Muscle of arm (tissue), 12 donors: ENCODE results near the gene PRKCE. TPM values are rescaled to one million over a fixed set of nuclear protein-coding genes. Genes with fewer than 3 reads are reported as not detected.
A peak's percentile ranks its signal among the peaks of the same experiment; 100 is the strongest.

Source experiments
- DNase-seq: peaks from one replicate; pipeline ENCODE4 v3.0.0-alpha.2; 2013
- polyA plus RNA-seq, 12 donors: library from polyadenylated mRNA; unstranded; fragments of 120-200 nt; gene quantifications; one replicate each; pipeline ENCODE4 v1.2.1, GENCODE V29; 2013; ENCODE audit not compliant: insufficient read length in 12 of 12

The PRKCE gene
- polyA plus RNA-seq, 12 donors = 4.5 to 17.3 (median 5.4) TPM; not detected in 1

DNA sequence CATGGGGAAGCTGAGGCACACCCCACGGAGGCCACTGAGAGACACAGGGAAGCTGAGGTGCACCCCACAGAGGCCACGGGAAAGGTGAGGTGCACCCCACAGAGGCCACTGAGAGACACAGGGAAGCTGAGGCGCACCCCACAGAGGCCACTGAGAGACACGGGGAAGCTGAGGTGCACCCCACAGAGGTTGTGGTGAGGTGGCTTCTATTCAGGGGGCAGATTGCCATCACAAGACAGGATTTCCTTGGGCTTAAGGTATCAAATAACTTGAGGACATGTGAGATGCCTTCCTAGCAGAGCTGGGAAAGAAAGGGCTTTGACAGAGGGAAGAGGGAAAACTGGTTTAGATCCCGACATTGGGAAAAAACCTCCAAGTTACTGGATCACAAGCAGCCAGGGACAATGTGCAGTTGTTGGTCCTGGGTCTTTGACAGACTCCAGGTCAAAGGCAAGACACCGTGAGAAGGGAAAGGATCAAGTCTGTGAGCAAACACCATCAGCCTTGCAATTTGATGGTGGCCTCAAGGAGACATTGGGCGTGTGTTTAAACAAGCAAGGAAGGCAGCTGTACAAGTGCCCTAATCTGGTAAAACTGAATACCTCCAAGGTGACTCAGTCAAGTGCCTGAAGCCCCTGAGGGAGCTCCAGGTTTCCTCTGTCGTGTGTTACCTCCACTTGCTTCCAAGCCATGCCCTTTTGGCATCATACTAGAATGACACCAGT is 512.5 kb downstream of the PRKCE start:
- DNase-seq = no peak

DNA sequence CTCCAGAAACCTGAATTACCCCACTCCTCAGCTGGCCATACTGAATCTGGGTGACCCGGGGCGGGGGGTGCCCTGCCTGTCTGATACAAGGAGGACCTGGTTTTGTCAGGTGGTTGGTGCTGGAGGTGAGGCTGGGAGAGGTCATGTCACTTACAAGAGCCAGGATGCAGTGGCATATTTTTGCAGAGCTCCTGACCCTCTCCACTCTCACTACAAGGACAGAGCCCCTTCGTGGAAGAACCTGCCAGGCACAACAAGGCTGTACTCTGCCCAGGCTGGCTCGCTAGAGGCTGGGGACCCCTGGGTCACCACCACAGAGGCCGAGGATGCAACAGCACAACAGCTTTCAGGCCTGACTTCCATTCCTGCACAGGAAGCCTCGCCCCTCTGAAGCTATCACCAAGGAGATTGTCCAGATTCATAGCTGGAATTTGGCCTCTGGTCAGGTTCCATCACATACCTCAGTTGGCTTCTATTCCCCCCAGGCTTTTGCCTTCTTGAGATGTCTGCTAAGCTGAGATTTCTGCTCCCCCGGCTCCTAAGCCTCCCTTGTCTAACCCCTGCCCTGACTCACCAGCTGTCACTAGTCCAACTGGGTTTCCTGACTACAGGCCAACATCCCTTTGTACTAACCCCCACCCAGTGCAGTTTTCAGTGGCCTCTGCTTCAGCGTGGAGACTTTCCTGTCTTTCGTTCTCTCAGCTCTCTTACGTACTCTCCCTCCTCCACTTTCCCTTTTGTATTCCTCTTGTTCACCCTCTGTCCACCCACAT is 513.2 kb downstream of the PRKCE start:
- DNase-seq = peak; percentile 51

DNA sequence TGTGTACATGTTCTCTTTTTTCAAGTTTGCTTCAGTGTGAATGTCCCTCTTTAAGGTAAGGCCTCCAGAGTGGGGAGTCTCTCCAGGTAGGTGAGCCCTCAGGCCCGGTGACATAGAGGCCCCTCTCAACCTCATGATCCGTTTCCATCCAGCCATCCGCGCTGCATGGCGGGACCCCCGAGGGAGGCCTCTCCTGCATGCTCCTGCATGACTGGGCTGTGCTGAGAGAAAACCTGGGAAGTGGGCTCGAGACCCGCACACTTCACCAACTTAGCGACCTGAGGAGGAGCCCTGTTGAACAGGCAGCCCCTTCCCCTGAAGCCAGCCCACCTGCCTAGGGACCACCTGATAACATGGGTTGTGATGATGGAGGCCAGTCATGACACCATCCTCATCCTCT is 514.4 kb downstream of the PRKCE start:
- DNase-seq = no peak

DNA sequence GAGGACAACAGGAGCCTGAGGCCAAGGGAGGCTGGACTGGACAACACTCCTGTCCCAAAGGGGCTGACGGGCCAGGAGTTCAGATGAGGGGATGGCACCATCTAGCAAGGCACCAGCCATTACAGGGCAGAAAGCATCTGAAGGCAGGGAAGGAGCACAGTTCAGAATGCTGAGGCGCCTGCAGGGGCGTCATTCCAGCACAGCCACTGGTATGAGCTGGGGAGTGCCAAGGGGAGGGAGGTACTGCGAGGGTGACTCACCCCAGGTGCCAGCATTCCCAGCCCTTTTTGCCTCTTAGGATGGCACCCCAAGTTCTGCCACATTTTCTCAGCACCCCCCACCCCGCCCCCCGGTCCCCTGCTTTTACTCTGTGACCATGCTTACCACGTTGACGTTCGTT is 515.9 kb downstream of the PRKCE start:
- DNase-seq = no peak

DNA sequence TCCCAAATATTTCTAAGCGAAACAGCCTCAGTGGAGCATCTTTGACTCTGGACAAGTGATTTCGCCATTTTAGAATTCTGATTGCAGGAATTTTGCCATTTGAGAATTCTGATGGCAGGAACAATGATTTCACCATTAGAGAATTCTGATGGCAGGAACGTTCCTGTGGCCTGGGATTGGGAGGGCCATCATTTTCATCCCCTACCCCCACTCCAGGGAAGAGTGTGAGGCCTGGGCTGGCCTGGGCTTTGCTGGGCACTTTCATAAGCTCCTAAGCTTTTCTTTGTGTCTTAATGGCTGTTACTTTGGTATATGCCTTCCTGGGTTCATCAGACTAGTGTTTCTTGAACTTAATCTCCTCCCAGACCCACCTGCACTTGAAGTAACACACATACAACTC is 516.4 kb downstream of the PRKCE start:
- no peak for DNase-seq

DNA sequence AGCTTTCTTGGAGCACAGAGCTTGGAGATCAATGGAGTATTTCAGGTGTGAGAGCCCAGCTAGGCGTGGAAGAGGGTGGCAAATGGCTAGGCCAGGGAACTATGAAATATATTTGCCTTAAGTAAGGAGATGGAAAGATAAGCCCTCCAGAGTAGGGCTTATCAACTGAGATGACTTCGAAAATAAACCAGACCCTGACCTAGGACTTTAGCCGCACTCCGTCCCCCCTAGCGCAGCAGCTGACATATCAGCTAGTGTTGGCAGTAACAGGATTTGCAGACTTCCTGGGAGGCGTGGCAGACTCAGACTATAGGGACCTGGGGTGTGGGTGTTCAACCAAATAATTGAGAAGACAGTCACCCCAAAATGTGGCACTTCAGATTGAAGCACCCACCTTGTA is 518.0 kb downstream of the PRKCE start:
- DNase-seq = no peak

DNA sequence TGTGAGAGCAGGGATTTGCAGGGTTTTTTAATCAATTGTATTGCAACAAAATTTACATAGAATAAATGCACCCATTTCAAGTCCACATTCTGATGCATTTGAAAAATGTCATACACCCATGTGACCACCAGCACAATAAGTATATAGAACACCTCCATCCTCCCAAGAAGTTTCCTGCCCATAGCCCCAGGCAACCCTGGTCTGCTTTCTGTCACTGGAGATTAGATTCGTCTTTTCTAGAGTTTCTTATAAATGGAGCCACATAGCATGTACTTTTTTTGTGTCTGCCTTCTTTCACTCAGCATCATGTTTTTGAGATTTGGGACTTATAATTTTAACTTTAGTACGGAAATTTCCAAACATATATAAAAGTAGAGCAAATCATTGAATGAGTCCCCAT is 518.6 kb downstream of the PRKCE start:
- no peak for DNase-seq

DNA sequence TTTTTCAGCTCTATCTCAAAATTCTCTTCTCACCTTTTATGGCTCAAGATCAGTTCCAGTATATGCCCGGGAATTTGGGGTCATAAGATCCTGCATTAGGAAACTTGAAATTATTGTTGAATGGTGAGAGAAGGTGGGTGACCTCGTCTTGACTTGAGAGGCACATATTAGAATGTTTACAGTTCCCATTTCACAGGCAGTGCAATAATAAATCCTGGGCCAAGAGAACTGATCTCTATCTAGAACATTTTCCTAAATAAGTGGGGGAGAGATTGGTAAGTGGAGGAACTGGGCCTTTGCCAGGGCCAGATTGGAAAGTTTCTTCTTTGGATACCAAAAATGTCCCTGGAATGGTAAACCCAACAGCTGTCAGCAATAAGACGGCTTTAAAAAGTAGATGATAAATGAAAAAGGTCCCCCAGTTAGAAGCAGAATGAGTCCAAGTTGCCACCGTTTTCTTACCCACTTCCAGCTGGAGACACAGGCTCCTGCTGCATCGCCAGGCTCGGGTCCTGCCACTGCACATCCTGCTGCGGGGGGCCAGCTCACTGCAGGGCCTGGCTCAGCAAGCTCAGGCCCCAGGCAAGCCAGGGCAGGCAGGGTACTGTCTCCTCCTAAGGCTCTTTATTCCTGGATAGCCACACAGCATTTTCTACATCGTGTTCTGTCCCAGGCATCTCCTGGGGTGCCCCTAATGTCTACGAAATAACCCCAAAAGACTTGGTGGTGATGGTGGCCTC is 519.3 kb downstream of the PRKCE start:
- no peak for DNase-seq

DNA sequence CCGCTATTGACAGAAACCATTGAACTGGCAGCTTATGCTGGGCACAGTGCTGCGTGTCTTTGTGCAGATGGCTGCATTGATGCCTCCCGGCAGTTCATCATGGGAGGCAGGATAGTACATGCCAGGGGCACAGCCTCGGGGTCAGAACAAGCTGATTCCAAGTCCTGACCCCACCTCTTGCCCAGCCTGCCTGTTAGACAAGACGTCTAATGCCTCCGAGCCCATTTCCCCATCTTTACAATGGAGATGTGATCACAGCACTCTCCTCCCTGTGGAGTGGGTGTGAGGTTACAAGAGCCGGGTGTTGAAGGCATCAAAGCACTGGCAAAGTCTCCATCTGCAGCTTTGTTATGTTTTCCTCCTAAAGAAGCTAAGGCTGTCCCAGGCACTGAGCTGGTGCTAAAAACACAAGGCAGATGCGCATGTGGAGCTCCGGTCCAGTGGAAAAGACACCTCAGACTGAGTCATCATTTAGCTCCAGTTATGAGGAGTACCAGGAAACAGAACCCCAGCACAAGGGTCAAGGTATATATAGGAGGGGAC is 520.0 kb downstream of the PRKCE start:
- no peak for DNase-seq

DNA sequence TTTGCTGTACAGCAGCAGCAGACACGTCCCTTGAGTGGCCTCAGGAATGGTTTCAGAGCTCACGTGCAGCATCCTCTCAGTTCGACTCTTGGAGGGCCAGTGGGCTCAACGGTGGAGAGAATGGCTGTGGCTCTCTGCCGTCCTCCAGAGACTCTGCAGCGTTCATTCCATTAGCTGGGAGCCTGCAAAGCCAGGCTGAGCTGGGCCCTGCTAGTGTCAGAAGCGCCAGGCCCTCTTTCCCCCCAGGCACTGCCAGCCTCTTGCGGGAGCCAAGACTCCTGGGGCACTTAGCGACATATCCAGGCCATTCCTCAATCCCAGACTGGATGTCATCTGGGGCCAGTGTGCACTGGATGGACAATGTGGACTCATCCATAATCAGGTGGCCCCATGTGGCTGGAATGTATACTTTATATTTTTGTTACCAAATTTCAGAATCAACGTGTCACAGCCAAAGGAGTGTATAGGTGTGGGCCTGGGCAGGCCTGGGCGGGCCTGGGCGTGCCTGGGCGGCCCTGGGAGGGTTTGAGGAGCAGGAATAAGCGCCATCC is 520.6 kb downstream of the PRKCE start:
- DNase-seq = no peak

DNA sequence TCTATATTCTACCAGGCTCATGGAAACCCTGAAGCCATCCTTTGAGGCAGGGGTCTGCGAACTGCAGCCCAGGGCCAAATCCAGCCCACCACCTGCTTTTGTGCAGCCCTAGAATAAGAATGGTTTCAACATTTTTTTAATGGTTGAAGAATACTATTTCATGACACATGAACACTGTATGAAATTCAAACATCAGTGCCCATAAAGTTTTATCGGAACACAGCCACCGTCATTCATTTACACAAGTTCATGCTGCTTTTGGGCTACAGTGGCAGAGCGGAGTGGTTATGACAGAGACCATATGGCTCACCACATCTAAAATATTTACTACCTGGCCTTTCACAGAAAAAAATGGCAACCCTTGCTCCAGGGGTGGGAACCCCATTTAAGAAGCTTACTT is 521.6 kb downstream of the PRKCE start:
- DNase-seq = no peak

DNA sequence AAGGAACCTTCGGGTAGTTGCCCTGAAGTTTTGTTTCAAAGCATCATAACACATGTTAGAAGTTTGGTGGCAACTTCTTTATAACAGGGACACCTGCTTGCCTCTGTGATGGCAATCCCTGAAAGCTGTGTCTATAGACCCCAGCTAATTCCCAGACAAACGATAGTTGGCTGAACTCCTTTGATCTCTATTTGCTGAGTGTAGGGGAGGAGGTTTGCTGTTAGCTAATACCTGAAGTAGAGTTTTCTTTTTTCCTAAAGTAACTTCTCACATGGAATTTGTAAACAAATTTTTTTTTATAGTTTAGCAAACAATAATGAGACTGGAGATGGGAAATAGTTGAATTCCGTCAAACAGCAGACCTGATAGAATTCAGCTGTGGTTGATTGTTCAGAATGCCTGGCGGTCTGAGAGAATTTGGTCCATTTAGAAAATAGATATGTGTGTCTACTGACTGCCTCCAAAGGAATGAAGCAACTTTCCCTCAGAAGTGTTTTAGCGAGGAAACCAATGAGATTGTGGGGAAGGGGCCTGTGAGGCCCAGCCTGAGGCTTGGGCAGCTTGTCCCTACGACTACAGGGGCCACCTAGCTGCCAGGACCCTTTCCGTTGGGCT is 522.3 kb downstream of the PRKCE start:
- DNase-seq = no peak

DNA sequence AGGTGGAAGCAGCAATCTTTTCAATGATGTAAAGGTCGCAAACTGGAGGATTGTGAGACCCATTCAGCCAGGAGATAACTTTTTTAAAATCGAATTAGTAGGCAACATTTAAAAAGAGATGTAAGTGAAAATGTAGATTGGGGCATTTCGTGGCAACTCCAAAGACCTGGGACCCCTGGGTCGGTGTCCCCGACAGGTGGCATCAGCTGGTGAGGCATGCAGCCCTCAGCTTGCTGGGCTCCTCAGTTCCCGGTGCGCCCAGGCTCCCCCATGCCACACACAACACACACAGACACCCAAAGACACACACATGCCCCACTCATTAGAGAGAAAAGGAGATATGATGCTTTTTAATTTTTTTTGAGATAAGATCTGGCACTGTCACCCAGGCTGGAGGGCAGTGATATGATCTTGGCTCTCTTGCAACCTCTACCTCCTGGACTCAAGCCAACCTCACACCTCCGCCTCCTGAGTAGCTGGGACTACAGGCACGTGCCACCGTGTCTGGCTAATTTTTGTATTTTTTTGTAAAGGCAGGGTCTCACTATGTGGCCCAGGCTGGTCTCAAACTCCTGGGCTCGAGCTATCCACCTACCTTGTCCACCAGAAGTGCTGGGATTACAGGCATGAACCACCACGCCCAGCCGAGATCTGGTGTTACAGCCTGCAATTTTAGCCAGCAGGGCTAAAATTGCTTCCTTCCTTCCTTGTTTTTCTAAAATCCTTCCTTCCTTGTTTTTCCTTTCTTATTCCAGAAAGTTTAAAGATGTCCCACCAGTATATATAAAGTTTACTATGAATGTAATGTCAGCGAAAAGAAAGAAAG is 523.1 kb downstream of the PRKCE start:
- no peak for DNase-seq

DNA sequence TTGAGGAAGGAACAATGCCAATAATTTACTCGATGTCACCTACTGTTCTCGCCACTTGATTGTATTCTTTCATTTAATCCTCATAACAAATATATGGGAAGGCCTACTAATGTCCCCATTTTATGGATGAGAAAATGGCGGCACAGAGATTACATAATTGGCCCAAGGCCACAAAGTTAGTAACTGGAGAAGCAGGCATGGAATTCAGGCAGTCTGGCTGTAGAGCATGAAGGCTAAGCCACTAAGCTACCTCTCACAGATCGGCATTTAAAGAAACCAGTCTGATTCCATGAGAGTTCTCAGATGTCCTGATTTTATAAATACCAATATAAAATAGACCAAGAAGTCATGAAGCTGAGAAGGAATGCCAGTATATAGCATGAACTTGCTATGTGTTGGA is 523.9 kb downstream of the PRKCE start:
- DNase-seq = no peak

DNA sequence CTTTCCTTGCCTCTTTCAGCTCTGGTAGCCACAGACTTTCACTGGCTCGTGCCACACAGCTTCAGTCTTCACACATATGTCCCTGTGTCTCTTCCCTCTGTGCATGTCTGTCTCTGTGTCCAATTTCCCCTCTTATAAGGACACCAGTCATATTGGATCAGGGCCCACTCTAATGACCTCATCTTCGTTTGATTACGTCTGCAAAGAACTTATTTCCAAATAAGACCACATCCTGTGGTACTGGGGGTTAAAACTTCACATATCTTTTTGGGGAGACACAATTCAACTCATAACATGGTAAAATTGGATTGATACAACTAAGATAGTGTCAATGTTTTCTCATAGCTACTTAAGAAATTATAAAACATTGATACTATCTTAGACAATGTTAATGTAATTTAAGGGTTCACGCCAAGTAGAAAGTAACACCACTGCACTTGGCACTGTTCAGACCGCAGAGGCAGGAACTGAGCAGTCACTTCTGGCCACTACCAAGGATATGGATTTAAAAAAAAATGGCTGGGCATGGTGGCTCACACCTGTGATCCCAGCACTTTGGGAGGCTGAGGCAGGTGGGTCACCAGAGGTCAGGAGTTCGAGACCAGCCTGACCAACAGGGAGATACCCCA is 526.1 kb downstream of the PRKCE start:
- no peak for DNase-seq

DNA sequence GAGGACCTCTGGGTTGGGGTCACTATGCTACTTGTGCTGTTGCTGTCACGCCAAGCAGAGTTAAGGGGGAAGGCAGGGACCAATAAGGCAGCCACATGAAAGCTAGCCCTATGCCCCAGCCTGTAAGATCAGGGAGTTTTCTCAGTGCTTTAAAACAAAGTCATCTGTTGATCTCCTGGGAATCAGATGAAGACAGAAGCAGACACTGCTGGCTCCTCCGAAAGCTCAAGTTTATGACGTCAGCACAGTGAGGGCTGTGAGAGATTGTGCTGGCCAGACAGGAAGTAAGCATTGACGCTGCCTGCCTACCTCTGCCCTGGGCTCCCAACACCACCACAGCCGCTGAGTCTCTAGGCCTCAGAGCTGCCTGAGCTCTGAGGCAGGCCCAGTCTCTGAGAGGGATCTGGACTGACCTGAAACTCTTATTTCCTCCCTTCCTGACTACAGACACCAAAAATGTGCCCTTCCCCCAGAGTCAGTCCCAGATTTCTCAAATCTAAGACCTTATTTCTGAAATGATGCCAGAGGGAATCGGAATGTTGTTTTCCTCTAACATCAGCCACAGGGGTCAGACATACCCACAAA is 527.7 kb downstream of the PRKCE start:
- DNase-seq = peak; percentile 49

DNA sequence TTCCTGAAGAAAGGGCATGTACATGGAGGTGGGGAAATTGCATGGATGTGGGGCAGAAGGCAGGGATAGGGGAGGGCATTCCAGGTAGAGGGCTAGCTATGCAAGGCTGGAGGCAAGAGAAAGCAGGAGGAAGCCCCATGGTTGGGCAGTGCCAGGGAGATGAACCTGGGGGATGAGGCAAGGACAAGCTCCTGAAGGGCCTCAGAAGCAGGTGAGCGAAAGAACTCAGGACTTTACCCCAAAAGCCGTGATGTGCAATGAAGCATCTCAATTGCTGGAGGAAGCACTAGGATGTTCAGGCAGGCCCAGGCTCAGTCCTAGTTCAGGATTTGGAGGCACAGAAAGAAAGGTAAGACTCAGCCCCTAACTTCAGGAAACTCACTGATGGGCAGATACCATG is 528.7 kb downstream of the PRKCE start:
- DNase-seq = no peak

DNA sequence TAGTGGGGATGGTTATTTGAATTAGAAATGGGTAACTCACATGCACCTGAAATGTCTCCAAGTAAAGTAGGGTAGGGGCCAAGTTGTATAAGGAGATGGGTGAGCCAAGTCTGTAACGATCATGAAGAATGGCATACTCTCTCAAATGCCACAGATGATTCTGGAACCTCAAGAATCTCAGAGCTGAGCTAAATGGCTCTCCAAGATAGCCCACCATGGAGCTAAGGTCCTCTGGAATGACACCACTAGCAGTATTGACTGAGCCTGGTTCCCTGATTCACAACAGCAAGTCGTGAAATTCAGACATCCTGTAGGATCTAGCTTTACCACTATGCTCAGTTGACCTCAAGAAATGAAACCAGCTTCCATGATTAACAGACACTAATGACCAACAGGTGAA is 529.8 kb downstream of the PRKCE start:
- no peak for DNase-seq

DNA sequence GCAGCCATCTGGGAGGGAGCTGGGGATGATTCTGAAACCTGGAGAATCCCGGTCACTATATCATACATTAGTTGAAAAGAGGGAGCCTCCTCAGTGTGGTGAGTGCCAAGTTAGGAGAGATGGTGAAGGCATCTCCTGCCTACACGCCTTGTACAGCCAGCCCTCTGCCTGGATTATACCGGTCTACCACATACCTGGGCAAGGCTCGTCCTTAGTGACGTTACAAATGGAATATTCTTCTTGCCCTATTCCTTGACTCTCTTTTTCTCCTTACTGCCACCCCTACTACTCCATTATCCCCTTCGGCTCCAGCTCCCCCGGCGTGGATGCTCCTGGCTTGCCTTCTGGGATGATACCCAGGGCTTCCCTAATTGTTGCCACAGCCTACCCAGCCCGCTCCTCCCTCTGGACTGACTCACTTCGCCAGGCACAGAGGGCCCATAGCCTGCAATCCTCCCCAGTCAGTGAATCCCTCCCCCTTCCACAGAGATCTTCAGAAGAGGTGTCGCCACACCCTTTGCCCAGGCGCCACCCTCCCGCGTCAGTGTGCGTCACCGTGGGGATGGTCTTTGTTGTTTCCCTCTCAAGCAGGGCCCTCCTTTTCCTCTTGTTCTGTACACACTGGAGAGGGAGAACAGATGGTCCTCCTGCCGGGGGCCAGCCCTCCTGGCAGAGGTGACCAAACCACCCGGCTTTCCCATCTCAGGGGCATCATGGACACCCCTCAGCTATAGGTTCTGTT is 530.5 kb downstream of the PRKCE start:
- DNase-seq = no peak
